GM19438 (cell line): ENCODE data around the gene ASIC1.

Experiments used
- ATAC-seq: cut with Tn5 transposase; IDR thresholded peaks from one replicate; pipeline ENCODE4 v1.9.1; 2021; ENCODE audit warnings: low read depth; ENCODE audit not compliant: unreplicated experiment

Gene ASIC1

GRCh38 chr12:50132505-50133135 is 75.2 kb downstream of the ASIC1 start:
- ATAC-seq: no peak
